Cerebellar nuclear complex (tissue), 1 donor: ENCODE measurements around the gene BAIAP2.
"Not testable (repeated sequence)": the region's sequence is repeated elsewhere in the genome, so short reads cannot be mapped to it uniquely, and the experiment has no call there.

Source experiments
- DNase-seq, 2 experiments: peaks; one replicate each; lab custom pipeline; 2025; lab: John Stamatoyannopoulos, UW

The BAIAP2 gene

GRCh38 chr17:81066771-81067315 is 31.9 kb downstream of the BAIAP2 start:
- DNase-seq, result no peak

- no peak for DNase-seq
These were observed 32.5 kb downstream of the BAIAP2 start for GRCh38 chr17:81067391-81067811.

GRCh38 chr17:81068411-81069134 is 33.6 kb downstream of the BAIAP2 start:
- DNase-seq, result no peak

- DNase-seq, result no peak
These were observed 34.2 kb downstream of the BAIAP2 start for GRCh38 chr17:81069135-81069645.

GRCh38 chr17:81070541-81071246 is 35.7 kb downstream of the BAIAP2 start:
- no peak for DNase-seq

- DNase-seq, result no peak
These were observed 37.1 kb downstream of the BAIAP2 start for GRCh38 chr17:81071761-81072741.

- no peak for DNase-seq
These were observed 39.3 kb downstream of the BAIAP2 start for GRCh38 chr17:81073967-81074839.

GRCh38 chr17:81074875-81075274 is 39.9 kb downstream of the BAIAP2 start:
- DNase-seq, result no peak

- no peak for DNase-seq
These were observed 40.4 kb downstream of the BAIAP2 start for GRCh38 chr17:81075307-81075706.

- no peak for DNase-seq
These were observed 41.3 kb downstream of the BAIAP2 start for GRCh38 chr17:81076141-81076679.

- not testable (repeated sequence) for DNase-seq
These were observed 43.3 kb downstream of the BAIAP2 start for GRCh38 chr17:81078026-81078913.

- DNase-seq, result no peak
These were observed 45.1 kb downstream of the BAIAP2 start for GRCh38 chr17:81080019-81080418.

GRCh38 chr17:81081222-81082176 is 46.5 kb downstream of the BAIAP2 start:
- no peak for DNase-seq

- DNase-seq, result no peak
These were observed 47.5 kb downstream of the BAIAP2 start for GRCh38 chr17:81082177-81083073.

- no peak for DNase-seq
These were observed 48.3 kb downstream of the BAIAP2 start for GRCh38 chr17:81083125-81083765.

- DNase-seq, result no peak
These were observed 49.9 kb downstream of the BAIAP2 start for GRCh38 chr17:81084680-81085419.
